Measurements from ENCODE around the gene MIOX. TPM values are rescaled to one million over a fixed set of nuclear protein-coding genes. Genes with fewer than 3 reads are reported as not detected.

The MIOX gene
- total RNA-seq, 1 experiment from 2014 or later = 1.4 TPM

GRCh38 chr22:50437511-50438304 lies 49.0 kb upstream of the MIOX start:
- Histone ChIP-seq H2BK15ac (ENCODE audit: low read depth, low read length) (no peak overlapping the region), H3K4me1 (ENCODE audit: insufficient read depth, low read length) (no peaks in the 10 kb centered on the region), H3K23me2 (ENCODE audit: insufficient read length, low read depth, low read length, poor library complexity, severe bottlenecking) (no peaks in the 10 kb centered on the region), H3K18ac (ENCODE audit: insufficient read length, low read depth, low read length) (no peak overlapping the region), H2BK12ac (ENCODE audit: insufficient read length, low read depth, low read length) (no peak overlapping the region), H2AFZ (ENCODE audit: low read length) (no peak overlapping the region), H3K4me2 (ENCODE audit: insufficient read depth, insufficient read length, low read length) (no peak overlapping the region), H2BK5ac (ENCODE audit: insufficient read length, low read length) (no peak overlapping the region), H3K23ac (ENCODE audit: insufficient read length, low read depth, low read length) (no peak overlapping the region), H3K27ac (ENCODE audit: insufficient read length, low read depth, low read length) (no peak overlapping the region), H3K9ac (ENCODE audit: extremely low read depth, insufficient read length, low read length) (no peak overlapping the region), H3K79me2 (ENCODE audit: insufficient read depth, low read length) (no peaks in the 10 kb centered on the region), H3K79me1 (ENCODE audit: insufficient read depth, low read depth, low read length, poor library complexity, severe bottlenecking) (no peaks in the 10 kb centered on the region), H3T11ph (ENCODE audit: low read length) (no peak overlapping the region), H4K91ac (ENCODE audit: insufficient read length, low read depth, low read length) (no peak overlapping the region), H2BK20ac (ENCODE audit: low read depth, low read length, poor library complexity, severe bottlenecking) (no peak overlapping the region), H3K9me3 (ENCODE audit: control insufficient read depth, low read depth, low read length) (no peaks in the 10 kb centered on the region), H2AK5ac (ENCODE audit: insufficient read length, low read length) (no peak overlapping the region), H3K56ac (ENCODE audit: insufficient read length, low read depth, low read length) (no peak overlapping the region), H4K5ac (ENCODE audit: insufficient read length, low read depth, low read length) (no peak overlapping the region), H4K20me1 (ENCODE audit: control insufficient read depth, insufficient read depth, insufficient read length) (no peaks in the 10 kb centered on the region), H2BK120ac (ENCODE audit: low read depth, low read length, poor library complexity, severe bottlenecking) (no peak overlapping the region), H3K4ac (ENCODE audit: low read depth, low read length) (no peak overlapping the region), H3K27me3 (ENCODE audit: insufficient read depth, low read length) (no peaks in the 10 kb centered on the region), H3K14ac (ENCODE audit: insufficient read depth, low read length) (no peak overlapping the region), H4K8ac (replicated peaks; ENCODE audit: insufficient read length, low read depth, low read length) (no peak overlapping the region)
- Mint-ChIP-seq H3K4me3 (no peak overlapping the region), H3K27me3 (ENCODE audit: low read depth) (no peaks in the 10 kb centered on the region), H3K36me3 (ENCODE audit: insufficient read depth in 1 of 3, low read depth in 3 of 3) (peaks cover 0 to 40% (median 18%) of the 10 kb centered on the region in 3 experiments; a peak in 6 of 7 replicates), H3K9me3 (no peaks in the 10 kb centered on the region), H3K4me1 (no peaks in the 10 kb centered on the region), H3K27ac (no peak overlapping the region)
- WGBS (ENCODE audit: extremely low coverage, insufficient read length, low lambda C conversion rate) = no CpG with 5 or more reads among the region's 36 CpGs
- no peak for TF ChIP-seq CTCF (conservative IDR thresholded peaks at IDR 0.05)
- DNase-seq = no peak

All from H9 (cell line).